IPS DF 6.9 (cell line): ENCODE data around the gene OR4Q2.
"Not testable (repeated sequence)": the region's sequence is repeated elsewhere in the genome, so short reads cannot be mapped to it uniquely, and the experiment has no call there.

Source experiments
- DNase-seq: peaks from one replicate; pipeline ENCODE4 v3.0.0-alpha.2; 2013; ENCODE audit warnings: low read depth, low spot score
- H3K27ac ChIP-seq: one replicate; pipeline ENCODE4 v1.5.1; 2013; ENCODE audit warnings: low read length, control low read depth
- H3K27me3 ChIP-seq: 2 replicates; pipeline ENCODE4 v1.6.1; 2013; ENCODE audit warnings: mild to moderate bottlenecking, low read length; ENCODE audit not compliant: control insufficient read depth, insufficient read depth
- H3K36me3 ChIP-seq: 2 replicates; pipeline ENCODE4 v1.6.1; 2013; ENCODE audit warnings: low read length; ENCODE audit not compliant: control insufficient read depth, insufficient read depth
- H3K4me1 ChIP-seq: 2 replicates; pipeline ENCODE4 v1.6.1; 2013; ENCODE audit warnings: low read length; ENCODE audit not compliant: control insufficient read depth, insufficient read depth
- H3K4me3 ChIP-seq: 2 replicates; pipeline ENCODE4 v1.5.1; 2013; ENCODE audit warnings: mild to moderate bottlenecking, low read length
- H3K9me3 ChIP-seq: 2 replicates; pipeline ENCODE4 v1.6.1; 2013; ENCODE audit warnings: low read length, inconsistent platforms; ENCODE audit not compliant: control insufficient read depth, insufficient read depth
- WGBS: extraction: QIAGEN DNeasy Blood & Tissue Kit; methylation state at CpG from one replicate; pipeline ENCODE4 v1.1.7; 2013; ENCODE audit warnings: mixed read lengths, missing lambda C conversion rate; ENCODE audit not compliant: insufficient read length, insufficient coverage; 5-methylcytosine and 5-hydroxymethylcytosine counted together

OR4Q2 gene

DNA sequence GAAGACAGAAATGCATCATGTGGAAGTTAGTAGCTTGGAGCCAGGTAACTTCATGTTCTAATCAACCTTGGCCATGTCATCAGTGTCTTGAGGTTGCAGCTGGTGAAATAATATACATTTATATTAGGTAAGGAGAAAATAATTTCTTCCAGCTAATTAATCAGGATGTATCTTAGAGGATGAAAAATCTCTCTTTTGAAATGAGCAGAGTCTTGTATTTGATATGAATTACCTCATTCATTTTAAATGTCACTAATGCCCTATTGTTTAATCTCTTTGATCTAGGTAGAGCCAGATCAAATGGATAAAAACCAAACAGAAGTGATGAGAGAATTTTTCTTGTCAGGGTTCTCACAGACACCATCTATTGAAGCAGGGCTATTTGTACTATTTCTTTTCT lies at the start of gene OR4Q2:
Gene OR4Q2, plus strand, starts transcription at position 301 of the 400 bp plus-strand sequence.
- H3K4me1 ChIP-seq, result no peaks in the 10 kb centered on the region
- no peak for DNase-seq
- no peaks in the 10 kb centered on the region for H3K27me3 ChIP-seq
- H3K9me3 ChIP-seq, result 0 out of 2 replicates have a peak, but pooled peaks cover 2% of the 10 kb centered on the region
- no peak within 1 kb of the TSS for H3K4me3 ChIP-seq
- H3K36me3 ChIP-seq, result no peaks in the 10 kb centered on the region
- no peak within 1 kb of the TSS for H3K27ac ChIP-seq

DNA sequence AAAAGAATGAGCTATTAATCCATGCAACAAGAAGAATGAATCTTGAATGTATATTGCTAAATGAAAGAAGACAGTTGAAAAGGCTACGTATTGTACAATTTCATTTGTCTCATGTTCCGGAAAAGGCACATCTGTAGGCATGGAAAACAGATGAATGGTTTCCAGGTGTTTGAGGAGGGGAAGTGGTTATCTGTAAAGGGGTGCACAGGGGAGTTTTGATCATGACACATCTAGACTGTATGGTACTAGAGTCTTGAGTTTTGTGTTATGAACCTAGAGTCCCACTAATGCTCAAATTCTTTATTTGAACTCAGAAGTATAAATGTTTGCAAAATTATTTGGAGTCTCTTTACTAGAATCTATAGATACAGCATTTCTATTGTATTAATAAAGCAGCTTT lies 32.2 kb upstream of the OR4Q2 start:
- not testable (repeated sequence) for H3K4me3 ChIP-seq, H3K36me3 ChIP-seq, H3K9me3 ChIP-seq, H3K4me1 ChIP-seq, H3K27me3 ChIP-seq, DNase-seq, H3K27ac ChIP-seq
- WGBS, result no CpG with 5 or more reads among the region's 2 CpGs

DNA sequence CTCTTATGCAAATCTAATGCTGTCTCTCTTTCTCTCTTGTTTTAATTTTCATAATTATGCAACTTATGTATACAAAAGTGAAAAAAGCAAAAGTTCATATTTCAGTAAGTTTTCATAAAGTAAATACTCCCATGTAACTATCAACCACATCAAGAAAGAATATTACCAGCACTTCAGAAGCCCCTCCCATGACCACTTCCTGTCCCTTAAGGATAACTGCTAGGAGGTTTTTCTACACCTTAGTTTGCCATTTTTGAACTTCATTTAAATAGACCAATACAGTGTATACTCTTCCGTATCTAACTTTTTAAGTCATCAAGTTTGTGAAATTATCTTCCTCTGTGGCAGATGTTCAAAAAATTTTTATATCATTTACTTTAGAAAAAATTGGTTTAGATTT lies 27.1 kb upstream of the OR4Q2 start:
- no peak overlapping the region for H3K27ac ChIP-seq

DNA sequence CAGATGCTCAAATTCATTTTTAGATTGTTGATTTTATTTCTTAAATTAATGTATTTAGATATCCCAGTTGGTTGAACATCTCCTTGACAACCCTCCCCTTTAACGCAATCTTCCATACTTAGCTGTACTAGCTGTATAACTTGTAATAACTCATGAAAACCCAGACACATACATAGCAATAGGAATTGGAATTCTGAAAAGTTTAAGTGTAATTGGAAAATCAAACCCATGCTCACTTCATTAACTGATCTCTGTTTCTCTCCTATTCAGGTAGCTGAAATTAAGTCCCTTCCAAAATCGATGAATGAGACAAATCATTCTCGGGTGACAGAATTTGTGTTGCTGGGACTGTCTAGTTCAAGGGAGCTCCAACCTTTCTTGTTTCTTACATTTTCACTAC lies 26.7 kb upstream of the OR4Q2 start, which contains the start of gene OR4K15:
Gene OR4K15, plus strand, starts transcription at position 301 of the 400 bp plus-strand sequence. Its CDS starts 0 bp downstream, at position 301.
- H3K36me3 ChIP-seq, result no peaks in the 10 kb centered on the region
- no peaks in the 10 kb centered on the region for H3K27me3 ChIP-seq
- H3K4me1 ChIP-seq, result no peaks in the 10 kb centered on the region
- H3K4me3 ChIP-seq, result no peak within 1 kb of the TSS
- no peak for DNase-seq
- no peak within 1 kb of the TSS for H3K27ac ChIP-seq
- no peaks in the 10 kb centered on the region for H3K9me3 ChIP-seq
- WGBS, result no CpG with 5 or more reads among the region's 3 CpGs

More for the DNA sequence above, 27.1 kb upstream of the OR4Q2 start:
- Histone ChIP-seq H3K36me3 (no peaks in the 10 kb centered on the region), H3K9me3 (no peaks in the 10 kb centered on the region), H3K4me3 (no peak overlapping the region), H3K27me3 (no peaks in the 10 kb centered on the region), H3K4me1 (no peaks in the 10 kb centered on the region)
- WGBS, result no CpG with 5 or more reads among the region's 1 CpG
- DNase-seq, result no peak

DNA sequence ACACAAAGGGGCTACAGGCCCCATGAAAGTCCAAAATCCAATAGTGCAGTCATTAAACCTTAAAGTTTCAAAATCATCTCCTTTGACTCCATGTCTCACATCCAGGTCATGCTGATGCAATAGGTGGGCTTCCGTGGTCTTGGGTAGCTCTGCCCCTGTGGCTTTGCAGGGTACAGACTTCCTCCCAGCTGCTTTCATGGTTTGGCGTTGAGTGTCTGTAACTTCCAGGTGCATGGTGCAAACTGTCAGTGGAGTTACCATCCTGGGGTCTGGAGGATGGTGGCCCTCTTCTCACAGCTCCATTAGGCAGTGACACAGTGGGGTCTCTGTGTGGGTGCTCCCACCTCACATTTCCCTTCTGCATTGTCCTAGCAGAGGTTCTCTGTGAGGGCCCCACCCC lies 8.5 kb upstream of the OR4Q2 start:
- no peak overlapping the region for H3K27ac ChIP-seq
- H3K4me1 ChIP-seq, result no peaks in the 10 kb centered on the region
- H3K4me3 ChIP-seq, result no peak overlapping the region
- H3K9me3 ChIP-seq, result peaks cover 7% of the 10 kb centered on the region; the same call in 1 of the 2 replicates
- H3K27me3 ChIP-seq, result no peaks in the 10 kb centered on the region
- no peak for DNase-seq
- no peaks in the 10 kb centered on the region for H3K36me3 ChIP-seq
- WGBS, result no CpG with 5 or more reads among the region's 2 CpGs

DNA sequence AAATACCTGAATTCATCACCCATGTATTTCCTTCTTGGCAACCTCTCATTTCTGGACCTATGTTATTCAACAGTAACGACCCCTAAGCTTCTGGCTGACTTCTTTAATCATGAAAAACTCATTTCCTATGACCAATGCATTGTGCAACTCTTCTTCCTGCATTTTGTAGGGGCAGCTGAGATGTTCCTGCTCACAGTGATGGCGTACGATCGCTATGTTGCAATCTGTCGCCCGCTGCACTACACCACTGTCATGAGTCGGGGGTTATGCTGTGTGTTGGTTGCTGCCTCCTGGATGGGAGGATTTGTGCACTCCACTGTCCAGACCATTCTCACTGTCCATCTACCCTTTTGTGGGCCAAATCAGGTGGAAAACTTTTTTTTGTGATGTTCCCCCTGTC lies 356 bp downstream of the OR4Q2 start:
- no peak for DNase-seq
- WGBS, result no CpG with 5 or more reads among the region's 7 CpGs
- H3K4me3 ChIP-seq, result no peak overlapping the region
- no peaks in the 10 kb centered on the region for H3K27me3 ChIP-seq
- H3K27ac ChIP-seq, result no peak overlapping the region
- H3K36me3 ChIP-seq, result no peaks in the 10 kb centered on the region
- no peaks in the 10 kb centered on the region for H3K4me1 ChIP-seq
- H3K9me3 ChIP-seq, result peaks cover 1% of the 10 kb centered on the region; the same call in 1 of the 2 replicates

DNA sequence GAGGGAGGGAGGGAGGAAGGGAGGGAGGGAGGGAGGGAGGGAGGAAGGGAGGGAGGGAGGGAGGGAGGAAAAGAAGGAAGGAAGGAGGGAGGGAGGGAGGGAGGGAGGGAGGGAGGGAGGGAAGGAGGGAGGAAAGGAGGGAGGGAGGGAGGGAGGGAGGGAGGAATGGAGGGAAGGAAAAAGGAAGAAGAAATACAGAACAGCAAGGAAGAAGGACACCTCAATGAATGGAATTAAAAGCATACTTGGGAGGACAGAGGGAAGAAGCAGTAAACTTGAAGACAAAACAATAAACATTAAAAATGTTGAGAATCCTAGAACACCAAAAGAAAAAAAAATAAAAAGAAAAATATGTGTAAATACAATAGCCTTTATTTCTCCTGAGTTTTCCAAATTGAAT lies 6.2 kb downstream of the OR4Q2 start:
- H3K27me3 ChIP-seq, result no peaks in the 10 kb centered on the region
- H3K27ac ChIP-seq, result no peak overlapping the region
- H3K4me3 ChIP-seq, result no peak overlapping the region
- no peaks in the 10 kb centered on the region for H3K4me1 ChIP-seq
- H3K36me3 ChIP-seq, result no peaks in the 10 kb centered on the region
- DNase-seq, result no peak
- peaks cover 2% of the 10 kb centered on the region; the same call in 1 of the 2 replicates for H3K9me3 ChIP-seq

DNA sequence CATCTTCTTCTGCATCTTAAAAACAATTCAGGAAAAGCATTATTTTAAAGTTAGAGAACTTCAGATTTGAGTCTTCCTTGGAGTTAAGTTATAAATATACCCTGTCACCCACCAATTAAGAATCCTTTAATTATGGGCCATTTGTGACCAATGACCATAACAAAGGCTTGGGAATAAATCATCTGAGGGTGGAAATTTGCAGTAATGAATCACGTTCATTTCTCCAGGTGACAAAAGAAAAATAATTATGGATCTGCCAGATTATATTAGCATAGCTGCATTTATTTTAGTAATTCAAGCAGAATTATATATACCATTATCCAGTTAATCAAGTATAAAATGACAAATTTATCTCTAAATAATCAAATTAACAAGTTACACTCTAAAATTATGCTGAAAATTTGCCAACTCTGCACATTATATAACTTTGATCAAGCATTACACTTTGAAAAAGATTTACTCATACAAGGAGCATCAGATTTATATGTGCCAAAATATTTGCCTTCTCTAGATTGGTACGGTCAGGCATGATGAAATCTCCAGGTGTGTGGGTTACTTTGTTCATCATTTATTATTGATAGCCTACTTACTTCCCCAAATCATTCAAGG lies 17.4 kb downstream of the OR4Q2 start, which contains the start of gene OR4K14:
Gene OR4K14, minus strand, starts transcription at position 51 of the 609 bp plus-strand sequence. CDS start 4,114 bp downstream, outside the sequence.
- H3K9me3 ChIP-seq, result peaks cover 3% of the 10 kb centered on the region
- no peak within 1 kb of the TSS for H3K4me3 ChIP-seq
- WGBS, result no CpG with 5 or more reads among the region's 2 CpGs
- DNase-seq, result no peak
- H3K4me1 ChIP-seq, result no peaks in the 10 kb centered on the region
- H3K36me3 ChIP-seq, result no peaks in the 10 kb centered on the region
- no peak within 1 kb of the TSS for H3K27ac ChIP-seq
- no peaks in the 10 kb centered on the region for H3K27me3 ChIP-seq

DNA sequence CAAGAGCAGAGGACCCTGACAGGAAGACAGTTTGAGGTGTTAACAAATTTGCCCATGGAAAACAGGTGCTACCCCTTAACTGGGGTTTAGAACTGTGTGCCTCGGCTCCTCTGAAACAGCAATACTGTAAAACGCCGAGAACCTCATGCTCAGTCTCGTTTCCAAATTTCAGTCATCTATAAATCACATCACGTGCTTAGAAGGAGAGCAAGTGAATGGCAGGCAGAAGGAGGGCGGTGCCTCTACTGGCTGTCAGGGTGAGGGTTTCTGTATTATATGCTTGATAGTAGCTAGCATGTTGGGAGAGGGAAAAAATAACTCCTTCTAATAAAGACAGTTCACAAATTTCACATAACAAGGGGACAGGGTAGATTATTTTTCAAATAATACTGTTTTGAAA lies 29.1 kb downstream of the OR4Q2 start:
- Histone ChIP-seq H3K4me1 (no peaks in the 10 kb centered on the region), H3K27me3 (no peaks in the 10 kb centered on the region), H3K4me3 (no peak overlapping the region), H3K9me3 (peaks cover 7% of the 10 kb centered on the region), H3K36me3 (no peaks in the 10 kb centered on the region), H3K27ac (no peak overlapping the region)
- DNase-seq, result no peak
- no CpG with 5 or more reads among the region's 6 CpGs for WGBS

DNA sequence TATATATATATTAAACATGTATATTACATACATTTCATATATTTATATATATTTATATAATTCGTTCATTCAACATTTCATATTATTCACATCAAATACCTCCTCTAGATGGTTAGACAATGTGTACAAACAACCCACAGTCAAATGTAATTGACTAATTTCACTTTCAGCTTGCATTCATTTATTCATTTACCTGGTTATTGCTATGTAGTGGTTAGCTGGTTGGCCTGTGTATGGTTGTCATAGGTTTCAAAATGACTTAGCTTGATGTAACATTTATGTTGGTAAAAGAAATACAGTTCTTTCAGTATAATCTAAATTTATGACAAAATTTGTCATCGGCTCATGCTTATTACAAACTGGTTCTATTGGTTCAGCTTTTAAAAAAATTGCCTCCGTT lies 33.5 kb downstream of the OR4Q2 start:
- peaks cover 7% of the 10 kb centered on the region for H3K9me3 ChIP-seq

DNA sequence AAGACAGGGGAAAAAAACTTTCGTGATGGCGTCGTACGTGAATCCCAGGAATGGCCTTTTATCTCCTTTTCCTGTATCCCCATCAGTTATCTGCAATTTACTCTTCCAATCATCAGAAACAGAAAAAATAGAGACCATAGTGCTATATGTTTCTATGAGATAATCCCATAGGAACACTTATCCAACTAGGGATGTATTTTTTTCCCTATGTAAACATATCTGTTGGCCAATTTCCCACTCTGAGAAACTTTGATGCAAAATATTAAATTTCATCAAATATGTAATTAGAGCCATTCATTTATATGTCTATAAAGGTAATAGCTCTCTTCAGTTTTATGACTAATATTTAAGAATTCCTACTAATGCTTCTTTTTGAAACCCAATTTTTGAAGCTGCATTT lies 34.0 kb downstream of the OR4Q2 start, which contains the start of gene OR4K13:
Gene OR4K13, minus strand, starts transcription at position 101 of the 400 bp plus-strand sequence. CDS start 1,280 bp downstream, outside the sequence.
- no peak within 1 kb of the TSS for H3K4me3 ChIP-seq
- WGBS, result no CpG with 5 or more reads among the region's 4 CpGs
- DNase-seq, result no peak

More for the DNA sequence above, 33.5 kb downstream of the OR4Q2 start:
- H3K27me3 ChIP-seq, result no peaks in the 10 kb centered on the region
- WGBS, result no CpG with 5 or more reads among the region's 3 CpGs
- no peak overlapping the region for H3K27ac ChIP-seq
- DNase-seq, result no peak
- no peak overlapping the region for H3K4me3 ChIP-seq
- no peaks in the 10 kb centered on the region for H3K36me3 ChIP-seq
- H3K4me1 ChIP-seq, result no peaks in the 10 kb centered on the region

More for the DNA sequence above, 34.0 kb downstream of the OR4Q2 start, which contains the start of gene OR4K13:
- Histone ChIP-seq H3K36me3 (no peaks in the 10 kb centered on the region), H3K9me3 (peaks cover 7% of the 10 kb centered on the region), H3K4me1 (no peaks in the 10 kb centered on the region), H3K27ac (no peak within 1 kb of the TSS), H3K27me3 (no peaks in the 10 kb centered on the region)
